ENCODE measurements around the gene MTFR1L.

MTFR1L gene

DNA sequence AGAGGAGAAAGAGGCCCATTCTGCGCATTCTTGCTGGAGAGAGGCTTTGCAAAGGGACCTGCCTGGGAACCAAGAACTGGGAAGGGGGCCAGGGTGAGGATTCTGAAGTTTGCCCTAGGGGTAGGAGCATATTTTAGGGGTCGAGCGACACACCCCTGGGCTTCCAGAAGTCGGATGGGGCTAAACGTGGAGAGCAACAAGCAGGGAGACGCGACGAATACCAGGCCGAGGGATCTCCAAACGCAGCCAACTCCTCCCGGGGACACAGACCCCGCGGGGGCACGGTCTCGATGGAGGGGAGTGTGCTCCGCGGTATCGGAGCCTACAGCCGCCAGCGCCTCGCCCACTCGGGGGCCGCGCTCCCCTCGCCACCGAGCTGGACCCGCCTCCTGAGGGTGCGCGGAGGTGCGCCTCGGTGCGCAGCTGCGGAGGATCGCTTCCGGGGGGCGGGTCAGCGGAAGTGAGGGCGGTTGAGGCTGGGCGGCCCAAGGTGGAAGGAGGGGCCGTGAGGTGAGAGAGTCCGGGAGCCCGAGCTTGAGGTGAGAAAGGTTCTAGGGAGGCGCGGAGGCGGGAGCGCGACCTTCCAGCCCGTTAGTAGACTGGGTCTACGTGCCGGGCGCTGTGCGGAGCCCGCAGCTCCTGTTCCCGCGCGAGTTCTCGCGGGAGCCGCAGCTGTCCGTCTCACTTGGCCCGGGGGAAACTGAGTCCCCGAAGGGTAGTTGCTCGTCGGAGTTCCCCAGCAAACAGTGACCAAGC lies at the start of gene MTFR1L:
Gene MTFR1L (plus strand): TSS at position 464 of the 756 bp plus-strand sequence. CDS start 3,151 bp downstream, outside the sequence.
- peak; percentile 86 for FAIRE-seq

DNA sequence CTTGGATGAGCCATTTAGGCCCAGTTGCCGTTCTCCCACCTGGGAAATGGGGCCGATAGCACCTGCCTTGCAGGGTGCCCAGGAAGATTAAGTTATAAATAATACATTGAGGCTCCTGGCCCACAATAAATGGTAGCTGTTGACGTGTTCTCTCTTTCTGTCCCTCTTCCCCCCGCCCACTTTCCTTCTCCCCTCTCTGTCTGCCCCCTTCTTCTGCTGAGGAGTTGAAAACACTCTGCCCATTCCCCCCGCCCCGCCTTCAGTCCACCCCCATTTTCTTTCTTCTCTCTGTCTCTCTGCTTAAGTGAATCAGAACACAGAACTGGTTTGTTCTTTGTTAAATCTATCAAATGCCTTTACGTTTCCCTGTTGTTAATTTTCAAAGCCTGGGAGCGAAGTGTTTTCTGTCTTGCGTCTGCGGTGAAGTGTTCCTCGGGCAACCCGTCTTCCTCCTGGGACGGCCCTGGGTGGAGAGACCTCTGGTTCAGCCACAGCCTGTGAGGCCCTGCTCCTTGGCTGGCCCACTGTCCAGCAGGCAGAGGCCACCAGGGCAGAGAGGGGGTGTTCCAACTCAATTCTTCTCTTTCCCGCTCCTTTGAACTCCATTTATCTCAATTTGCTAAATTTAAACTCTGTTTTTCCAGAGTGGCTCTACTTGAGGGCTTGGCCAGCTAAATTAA lies 49.1 kb upstream of the MTFR1L start:
- FAIRE-seq = no peak

DNA sequence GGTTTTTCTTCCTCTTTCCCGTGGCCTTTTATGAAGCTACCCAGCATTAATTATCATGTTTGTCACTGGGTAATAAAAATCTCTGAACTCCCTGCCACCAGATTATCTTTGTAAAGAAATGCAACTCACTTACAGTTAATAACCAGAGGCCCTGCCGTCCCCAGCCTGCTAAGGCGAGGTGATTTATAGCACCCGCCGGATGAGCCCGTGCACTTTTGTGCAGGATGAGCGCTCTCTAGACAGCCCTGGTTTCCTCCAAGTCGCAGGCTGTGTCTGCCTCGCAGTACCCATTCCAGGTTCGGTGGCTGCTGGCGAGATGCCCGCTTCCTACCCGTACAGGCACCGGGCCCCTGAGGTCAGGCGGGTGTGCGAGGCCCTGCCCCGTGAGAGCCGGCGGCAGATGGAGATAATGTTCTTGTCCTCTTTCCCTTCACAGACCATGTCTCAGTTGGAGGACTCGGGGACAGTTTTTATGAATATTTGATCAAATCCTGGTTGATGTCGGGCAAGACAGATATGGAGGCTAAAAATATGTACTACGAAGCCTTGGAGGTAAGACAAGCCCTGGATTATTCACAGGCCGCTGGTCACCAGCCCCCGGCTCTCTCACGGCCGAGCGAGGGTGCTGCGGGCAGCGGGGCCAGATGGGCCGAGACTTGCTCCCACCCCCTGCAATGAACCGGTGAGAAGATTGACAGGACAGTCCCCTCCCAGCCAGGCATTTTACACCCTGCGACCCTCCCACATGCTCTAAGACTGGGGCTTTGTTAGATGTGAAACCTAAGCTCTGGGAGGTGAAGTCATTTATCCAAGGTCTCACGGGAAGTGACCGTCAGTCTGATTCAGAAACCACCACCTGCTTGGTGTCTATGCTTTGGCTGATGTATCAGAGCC lies 48.3 kb upstream of the MTFR1L start:
- FAIRE-seq = no peak

DNA sequence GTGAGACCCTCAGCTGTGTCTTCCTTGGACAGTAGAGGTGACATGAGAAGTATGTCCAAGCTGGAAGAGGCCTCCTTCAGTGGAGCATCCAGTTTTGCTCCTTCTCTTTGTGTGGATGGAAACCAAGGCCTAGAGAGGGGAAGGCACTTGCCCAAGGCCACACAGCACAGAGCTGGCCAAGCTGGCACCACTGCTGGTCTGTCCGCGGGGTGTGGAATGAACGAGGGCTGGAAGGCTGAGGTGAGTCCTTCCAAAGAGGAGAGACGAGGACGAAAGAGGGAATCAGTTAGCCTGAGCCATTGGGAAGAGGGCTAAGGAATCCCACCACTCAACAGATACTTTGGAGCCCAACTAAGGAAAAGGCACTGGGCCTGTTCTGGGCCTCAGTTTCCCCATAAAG lies 47.6 kb upstream of the MTFR1L start:
- FAIRE-seq = no peak

DNA sequence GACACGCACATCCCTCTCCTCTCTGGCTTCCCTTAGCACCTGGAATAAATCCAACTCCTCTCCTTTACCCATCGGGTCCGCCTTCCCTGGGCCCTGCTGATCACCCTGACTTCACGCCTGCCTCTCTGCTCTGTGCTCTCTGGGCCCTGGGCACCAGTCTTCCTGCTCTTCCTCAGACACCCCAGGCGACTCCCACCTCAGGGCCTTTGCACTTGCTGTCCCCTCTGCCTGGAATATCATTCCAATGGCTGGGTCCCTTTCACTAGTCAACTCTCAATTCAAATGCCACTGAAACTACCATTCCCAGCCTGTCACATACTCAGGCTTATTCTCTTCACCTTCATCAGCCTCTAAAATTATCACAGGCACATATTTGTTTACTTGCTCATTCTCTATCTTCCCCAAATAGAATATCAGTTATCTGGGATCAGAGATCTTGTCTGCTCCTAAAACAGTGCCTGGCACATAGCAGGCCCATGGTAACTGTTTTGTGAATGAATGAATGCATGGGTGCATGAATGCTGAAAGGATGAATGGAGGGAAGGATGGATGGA lies 47.0 kb upstream of the MTFR1L start:
- FAIRE-seq = no peak

DNA sequence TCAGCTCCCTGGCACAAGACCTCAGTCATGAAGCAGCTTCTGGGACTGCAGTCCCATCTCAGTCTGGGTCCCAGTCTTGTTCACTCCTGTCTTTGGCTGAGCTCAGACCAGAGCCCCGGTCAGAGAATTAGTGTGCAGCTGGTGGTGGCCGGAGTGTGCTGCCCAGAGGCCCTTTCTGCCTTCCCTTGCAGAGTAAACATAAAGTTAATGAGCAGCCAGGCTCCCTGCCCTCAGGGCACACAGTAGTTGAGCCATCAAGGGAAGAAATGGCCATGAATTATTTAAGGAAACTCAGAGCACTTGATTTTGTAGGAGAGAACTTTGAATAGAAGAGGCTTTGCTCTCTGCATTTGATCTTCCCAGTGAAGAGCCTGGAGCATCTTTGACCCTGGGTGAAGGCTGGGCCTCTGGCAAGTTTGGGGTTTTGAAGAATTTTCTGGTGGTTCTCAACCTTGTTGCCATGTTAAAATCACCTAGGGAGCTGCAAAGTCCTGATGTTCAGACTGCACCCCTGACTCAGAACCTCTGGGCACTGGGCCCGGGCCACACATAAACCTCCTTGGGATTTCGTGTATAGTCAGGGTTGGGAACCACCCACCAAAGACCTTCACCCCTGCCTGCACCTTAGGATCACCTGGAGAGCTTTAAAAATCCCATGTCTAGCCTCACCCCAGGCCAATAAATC lies 46.2 kb upstream of the MTFR1L start:
- no peak for FAIRE-seq

DNA sequence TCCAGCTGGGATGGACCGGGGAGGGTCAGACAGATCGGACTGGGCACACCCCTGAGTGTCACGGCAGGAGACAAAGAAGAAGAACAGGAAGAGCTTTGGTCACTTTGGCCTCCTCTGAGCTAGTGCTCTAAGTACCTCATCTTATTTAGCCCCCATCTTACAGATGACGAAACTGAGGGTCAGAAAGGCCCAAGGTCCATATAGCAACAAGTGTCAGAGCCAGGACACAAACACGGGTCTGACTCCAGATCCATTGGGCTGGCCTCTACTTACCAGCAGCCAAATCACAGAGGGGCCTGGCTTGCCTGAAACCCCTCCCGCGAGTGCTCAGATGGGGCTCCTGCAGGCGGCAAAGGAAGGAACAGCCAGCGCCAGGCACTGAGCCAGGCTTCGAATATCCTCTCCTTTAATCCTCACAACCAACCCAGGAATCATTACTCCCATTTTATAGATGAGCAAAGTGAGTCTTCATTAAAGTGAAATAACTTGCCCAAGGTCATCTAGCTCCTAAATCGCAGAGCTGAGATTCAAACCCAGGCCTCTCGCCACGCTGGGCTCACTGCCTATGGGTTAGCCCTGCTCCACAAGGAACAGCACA lies 45.4 kb upstream of the MTFR1L start:
- no peak for FAIRE-seq

DNA sequence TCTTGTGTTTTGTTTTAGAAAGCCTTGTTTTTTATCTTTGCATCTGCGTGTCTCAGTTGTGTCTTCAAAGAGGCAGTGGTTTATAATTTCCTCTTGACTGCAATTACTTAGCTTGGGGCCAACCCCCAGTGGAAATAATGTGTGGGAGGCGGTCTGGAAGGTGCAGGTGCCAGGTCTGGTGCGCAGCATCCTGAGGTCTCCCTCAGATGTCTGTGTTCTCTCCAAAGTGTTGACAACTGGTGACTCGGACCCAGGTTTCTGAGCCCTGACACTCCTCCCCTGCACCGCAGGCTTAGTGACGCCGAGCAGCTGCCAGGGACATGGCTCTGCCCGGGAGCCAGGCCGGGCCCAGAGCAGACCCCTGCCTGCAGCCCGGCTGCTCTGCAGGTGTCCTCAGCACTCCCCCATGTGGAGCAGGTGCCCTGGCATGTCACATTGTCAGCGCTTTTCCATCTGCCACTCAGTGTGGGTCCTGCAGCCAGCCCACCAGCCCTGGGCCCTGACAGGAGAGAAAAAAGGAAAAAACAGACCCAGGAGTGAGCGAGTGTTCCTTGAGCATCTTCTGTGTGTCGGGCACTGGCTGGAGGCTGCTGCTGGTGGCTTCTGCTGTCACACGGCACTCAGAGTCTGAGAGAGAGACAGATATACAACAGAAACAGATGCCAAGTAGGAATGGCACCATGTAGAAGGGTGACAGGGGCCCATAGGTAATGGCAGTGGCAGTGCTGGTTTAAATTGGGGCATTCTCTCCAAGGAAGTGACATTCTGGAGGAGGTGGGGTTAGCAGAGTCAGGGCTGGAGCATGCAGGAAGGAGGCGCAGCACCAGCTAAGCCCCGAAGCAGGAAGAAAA lies 44.6 kb upstream of the MTFR1L start:
- no peak for FAIRE-seq

DNA sequence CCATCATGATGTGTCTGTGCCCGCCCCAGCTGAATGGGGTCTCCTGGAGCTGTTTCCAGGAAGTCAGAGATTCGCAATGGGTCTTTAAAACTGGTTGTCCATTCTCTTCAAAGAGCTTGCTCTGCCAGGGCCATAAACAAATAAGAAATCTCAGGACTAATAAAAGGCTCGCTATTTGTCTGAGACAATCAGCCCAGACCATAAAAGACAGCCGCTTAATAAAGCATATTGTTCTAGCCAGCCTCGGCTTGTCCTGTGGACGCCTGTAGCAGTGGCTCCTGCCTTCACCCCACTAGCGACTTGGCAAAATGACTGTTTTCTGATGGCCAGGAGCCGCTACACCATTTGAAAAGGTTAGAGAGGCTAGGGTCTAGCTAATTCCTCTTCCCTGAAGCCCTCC lies 40.4 kb upstream of the MTFR1L start:
- FAIRE-seq = no peak

DNA sequence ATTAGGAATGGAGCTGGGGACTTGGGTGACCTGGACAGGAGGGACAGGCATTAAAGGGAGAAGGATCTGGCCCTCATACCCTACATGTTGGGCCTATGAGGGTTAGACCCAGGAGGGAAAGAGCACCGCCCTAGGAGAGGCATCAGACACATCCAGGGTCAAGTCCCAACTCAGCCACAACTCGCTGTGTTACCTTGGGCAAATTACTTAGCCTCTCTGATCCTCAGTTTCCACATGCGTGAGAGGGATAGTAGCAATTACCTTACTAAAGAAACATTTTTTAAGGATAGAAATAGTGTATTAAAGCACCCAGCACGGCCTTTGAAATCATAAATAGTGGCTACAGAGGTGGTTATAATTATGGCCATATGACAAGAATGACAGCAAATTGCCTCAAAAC lies 39.9 kb upstream of the MTFR1L start:
- no peak for FAIRE-seq

DNA sequence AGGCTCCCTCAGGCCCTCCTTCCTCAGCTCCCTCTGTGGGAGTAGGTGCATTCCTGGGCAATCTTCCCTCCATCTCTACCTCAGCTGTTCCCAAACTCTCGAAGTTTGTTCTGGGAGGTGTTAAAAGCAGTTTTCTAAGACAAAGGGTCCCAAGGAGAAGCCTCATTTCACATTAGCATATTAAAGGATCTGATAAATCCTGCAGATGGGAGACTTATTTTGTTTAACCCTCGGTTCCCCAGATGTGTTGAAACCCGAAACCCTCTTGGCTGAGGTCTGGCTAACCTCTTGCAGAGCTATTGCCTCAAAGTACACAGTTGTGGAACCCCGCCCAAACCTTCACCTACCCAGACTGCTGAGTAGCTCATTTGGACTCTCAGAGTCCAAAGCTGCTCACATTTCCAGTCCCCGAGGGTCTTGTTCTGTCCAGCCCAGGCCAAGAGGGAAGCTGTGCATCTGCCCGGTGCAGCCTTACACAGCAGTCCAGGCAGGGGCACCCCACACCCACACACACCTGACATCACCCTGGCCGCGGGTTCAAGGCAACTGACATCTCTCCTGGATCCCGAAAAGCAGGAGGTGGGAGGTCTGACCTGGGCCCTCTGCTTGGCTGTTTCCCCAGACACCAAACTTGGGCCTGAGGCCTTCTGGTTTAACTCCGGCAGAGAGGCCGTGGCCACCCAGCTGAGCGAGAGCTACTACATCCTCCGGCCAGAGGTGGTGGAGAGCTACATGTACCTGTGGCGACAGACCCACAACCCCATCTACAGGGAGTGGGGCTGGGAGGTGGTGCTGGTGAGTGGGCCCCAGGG lies 39.2 kb upstream of the MTFR1L start:
- FAIRE-seq = no peak

DNA sequence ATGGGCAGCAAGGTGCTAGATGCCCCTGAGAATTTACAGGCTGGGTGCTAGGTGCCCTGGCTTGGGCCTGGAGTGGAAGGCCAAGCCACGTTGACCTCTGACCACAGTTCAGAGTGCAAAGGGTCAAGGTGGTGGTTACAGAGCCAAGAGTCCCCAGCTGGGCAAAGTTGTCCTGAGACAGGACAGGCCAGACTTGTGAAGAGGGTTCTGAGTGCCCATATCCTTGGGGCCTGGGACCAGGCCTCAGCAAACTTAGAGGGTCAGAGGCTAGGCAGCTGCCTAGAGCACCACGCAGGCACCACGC lies 38.7 kb upstream of the MTFR1L start:
- no peak for FAIRE-seq

DNA sequence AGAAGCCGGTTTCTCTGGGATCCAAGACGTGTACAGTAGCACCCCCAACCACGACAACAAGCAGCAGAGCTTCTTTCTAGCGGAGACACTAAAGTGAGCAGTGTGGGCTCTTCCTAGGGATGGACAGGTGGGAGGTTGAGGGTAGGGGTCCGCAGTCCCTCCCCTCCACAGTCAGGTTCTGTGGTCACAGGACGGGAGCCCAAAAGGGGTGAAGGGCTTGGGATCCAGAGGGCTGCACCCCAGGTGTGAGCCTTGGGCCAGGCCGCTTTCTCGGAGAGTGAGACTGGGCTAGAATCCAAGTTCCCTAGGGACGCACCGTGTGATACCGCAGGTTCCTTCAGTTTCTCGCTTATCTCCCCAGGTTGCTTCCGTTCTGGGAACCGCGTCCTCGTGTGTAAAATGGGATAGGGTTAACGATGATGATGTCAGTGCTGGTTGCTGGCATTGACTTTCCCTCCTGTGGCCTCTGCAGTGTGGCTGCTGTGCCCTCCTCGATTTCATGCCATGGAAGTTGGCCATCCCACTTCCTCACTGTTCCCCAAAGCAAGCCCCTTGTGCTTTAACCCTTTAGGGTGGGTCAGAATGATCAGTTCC lies 37.0 kb upstream of the MTFR1L start:
- no peak for FAIRE-seq

DNA sequence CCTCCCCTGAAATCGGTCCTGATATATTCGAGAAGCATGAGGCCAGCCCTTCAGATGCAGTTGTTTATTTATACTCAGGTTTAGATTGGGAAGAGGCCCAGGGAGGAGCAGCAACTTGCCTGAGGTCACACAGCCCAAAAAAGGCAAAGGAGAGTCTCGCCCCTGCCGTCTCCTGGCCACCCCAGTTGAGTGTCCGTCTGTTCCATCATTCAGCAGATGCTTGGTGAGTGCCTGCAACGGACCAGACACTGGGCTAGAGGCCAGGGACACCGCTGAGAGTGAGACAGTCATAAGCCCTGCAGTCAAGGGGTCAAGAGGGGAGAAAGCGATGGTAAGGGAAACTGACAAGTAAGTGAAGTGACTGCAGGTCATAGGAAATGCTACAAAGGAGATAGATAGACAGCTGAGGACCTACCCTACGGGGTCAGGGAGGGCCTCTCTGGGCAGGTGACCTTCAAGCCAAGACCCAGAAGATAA lies 35.1 kb upstream of the MTFR1L start:
- FAIRE-seq = no peak

DNA sequence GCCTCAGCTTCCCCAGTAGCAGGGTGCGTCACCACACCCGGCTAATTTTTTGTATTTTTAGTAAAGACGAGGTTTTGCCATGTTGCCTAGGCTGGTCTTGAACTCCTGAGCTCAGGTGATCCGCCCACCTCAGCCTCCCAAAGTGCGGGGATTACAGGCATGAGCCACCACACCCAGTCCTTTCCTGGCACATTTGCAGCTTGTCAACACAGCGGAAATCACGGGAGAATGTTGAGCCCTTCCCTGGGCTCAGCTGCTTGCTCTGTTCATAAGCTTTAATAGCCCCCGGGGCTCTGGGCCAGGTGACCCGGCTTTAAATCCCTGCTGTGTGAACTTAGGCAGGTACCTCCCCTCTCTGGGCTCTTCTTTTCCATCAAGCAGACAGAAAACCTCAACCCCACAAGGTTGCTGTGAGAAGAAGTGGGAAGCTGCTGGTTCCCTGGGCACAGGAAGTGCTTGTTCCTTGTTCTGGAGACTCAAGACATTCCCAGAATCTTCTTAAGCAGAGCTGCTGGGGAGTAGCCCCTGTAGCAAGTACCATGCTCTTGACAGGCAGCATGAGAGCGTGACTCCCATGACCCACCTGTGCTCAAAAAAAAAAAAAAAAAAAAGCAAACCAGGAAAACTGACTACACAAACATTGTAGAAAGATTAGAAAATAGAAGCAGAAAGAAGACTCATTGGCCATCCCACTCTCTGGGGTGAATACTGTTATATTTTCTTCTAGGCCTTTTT lies 34.3 kb upstream of the MTFR1L start:
- FAIRE-seq = no peak

DNA sequence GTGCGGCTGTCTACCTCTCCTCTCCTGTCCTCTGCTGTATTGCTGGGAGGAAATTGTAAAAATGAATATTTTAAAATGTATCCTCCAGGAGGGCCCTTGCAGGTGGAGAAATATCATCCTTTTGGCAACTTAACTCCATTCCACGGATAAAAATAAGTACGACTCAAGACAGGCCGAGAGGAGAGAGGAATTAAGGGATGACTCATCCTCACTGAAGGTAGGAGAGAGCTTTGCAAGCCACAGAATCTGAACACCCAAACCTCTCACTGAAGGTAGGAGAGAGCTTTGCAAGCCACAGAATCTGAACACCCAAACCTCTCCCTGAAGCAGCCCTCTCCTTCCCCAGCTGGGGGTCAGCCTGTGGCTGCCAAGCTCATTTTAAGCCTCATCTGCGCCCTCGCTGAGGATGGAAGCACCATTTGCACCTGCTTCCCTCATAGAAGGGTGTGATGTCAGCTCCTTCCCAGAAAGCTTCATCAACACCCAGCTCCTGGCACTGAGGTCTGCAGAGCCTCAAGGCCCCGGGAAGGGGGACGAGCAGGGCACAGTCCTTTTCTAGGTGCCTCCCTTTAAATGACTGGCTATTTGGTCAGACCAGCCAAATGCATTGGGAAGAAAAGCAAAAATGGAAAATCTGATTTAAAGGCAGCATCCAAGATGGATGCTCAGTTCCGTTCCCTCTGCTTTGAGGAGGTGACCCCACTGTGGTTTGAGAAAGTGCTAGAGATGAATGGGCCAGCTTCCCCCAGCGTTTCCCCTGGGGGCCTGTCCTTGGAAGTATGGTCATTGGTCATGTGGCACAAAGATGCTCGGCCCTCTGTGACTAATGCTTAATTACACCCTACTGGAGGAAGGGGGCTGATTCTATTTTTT lies 32.6 kb upstream of the MTFR1L start:
- FAIRE-seq = no peak

DNA sequence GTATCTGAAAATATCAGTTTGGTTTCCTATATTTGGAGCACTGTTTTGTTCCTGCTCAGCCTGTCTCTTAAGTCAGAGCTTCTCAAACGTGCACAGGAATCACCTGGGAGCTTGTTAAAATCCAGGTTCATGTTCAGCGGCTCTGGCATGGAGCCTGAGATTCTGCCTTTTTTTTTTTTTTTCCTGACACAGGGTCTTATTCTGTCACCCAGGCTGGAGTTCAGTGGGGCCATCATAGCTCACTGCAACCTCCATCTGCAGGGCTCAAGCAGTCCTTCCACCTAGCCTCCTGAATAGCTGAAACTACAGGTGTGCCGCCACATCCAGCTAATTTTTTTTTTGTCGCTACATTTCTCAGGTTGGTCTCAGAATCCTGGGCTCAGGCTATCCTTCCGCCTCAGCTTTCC lies 32.0 kb upstream of the MTFR1L start:
- FAIRE-seq = no peak

DNA sequence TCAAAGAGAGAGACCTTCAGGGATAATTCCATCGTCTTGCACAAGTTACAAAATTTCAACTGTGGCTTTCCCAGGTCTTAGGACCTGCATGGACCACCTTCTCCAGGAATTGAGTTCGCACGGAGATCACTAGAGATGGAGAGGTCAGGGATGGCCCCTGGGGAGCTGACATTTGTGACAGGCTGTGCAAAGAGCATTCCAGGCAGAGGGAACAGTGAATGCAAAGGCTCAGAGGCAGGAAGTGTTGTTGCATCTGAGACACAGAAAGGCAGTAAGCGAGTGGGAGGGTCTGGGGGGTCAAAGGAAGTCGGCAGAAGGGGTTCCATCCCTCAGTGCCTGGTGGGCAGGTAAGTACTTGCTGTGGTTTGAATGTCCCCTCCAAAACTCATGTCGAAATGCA lies 29.3 kb upstream of the MTFR1L start:
- no peak for FAIRE-seq
